ENCODE measurements around the gene NCAM2.

The NCAM2 gene

DNA sequence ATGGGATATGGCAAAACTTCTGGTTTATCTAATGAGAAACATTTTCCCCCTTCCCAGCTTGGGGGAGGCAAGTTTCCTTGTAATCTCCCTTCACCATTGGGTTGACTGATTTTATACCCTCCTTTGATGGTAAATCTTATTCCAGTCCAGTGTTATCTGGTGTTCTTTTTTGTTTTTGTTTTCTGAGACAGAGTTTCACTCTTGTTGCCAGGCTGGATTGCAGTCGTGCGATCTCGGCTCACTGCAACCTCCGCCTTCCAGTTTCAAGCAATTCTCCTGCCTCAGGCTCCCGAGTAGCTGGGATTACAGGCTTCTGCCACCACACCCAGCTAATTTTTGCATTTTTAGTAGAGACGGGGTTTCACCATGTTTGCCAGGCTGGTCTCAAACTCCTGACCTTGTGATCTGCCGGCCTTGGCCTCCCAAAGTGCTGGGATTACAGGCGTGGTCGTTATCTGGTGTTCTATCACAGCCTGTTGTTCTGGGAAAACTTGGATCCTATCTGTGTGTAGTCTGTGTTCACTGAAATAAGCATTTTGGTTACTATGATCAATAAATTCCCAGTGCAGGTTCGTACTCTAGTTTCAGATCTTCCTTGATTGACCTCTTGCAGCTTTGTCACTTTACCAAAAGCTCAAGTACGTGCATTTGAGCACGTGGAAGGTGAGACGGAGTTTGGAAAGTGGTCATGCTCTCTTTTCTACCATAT is 281.1 kb downstream of the NCAM2 start:
- H3K9ac ChIP-seq (ENCODE audit: low read length) = no peak overlapping the region
- H3K27me3 ChIP-seq (replicated peaks; ENCODE audit: control insufficient read depth, insufficient read depth, low read length) = no peaks in the 10 kb centered on the region
- no peaks in the 10 kb centered on the region for H3K4me1 ChIP-seq (ENCODE audit: control insufficient read depth, insufficient read depth, low read length)
- no peak for DNase-seq (ENCODE audit: low read depth)
- no peak overlapping the region for H3K4me3 ChIP-seq (ENCODE audit: low read length)
- no peaks in the 10 kb centered on the region for H3K36me3 ChIP-seq (ENCODE audit: control insufficient read depth, insufficient read depth, low read length, severe bottlenecking)
- H3K9me3 ChIP-seq (ENCODE audit: control insufficient read depth, low read length) = no peaks in the 10 kb centered on the region

DNA sequence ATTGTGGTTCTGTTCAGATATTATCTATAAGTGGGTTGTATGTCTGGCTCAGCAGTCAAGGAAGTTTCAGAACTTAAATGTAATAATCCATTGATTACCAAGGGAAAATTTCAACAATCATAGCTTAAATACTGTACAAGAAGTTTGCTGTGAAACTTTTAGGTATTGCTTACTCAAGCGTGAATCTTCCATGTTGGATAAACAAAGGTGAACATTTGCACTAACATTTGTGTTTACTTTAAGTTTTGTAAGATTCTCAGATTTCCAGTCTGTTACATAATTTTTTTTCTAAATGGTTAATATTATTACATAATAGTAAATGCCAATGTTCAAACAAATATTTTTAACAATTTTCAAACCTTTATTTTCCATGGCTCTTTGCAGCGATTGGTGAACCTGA is 285.6 kb downstream of the NCAM2 start:
- Histone ChIP-seq H3K27me3 (replicated peaks; ENCODE audit: control insufficient read depth, insufficient read depth, low read length) (no peaks in the 10 kb centered on the region), H3K4me1 (ENCODE audit: control insufficient read depth, insufficient read depth, low read length) (peaks cover 4% of the 10 kb centered on the region), H3K36me3 (ENCODE audit: control insufficient read depth, insufficient read depth, low read length, severe bottlenecking) (no peaks in the 10 kb centered on the region), H3K4me3 (ENCODE audit: low read length) (no peak overlapping the region), H3K9ac (ENCODE audit: low read length) (no peak overlapping the region), H3K9me3 (ENCODE audit: control insufficient read depth, low read length) (no peaks in the 10 kb centered on the region)
- no peak for DNase-seq (ENCODE audit: low read depth)

DNA sequence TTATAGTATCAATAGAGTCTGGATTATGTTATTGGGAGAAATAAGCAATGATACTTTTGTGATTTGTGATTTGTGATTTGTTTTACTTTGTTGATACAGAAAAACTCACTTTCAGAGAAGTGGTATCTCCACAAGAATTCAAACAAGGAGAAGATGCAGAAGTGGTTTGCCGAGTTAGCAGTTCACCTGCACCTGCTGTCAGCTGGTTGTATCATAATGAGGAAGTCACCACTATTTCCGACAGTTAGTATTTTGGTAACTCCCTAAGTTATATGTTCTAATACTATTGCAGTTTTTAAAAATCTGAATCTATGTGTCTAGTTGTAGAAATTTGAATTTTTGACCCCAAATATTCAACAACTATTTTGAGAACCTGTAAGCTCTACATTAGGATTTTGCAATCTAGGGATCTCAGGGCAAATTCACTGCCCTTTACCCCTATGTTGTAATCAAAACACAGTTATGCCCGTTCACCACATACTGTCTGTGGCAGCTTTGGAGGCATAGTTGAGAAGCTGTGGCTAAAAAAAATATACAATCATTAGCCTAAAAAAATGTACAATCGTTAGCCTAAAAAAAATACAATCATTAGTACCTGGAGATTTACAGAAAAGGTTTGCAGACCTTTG is 288.1 kb downstream of the NCAM2 start:
- no peaks in the 10 kb centered on the region for H3K9me3 ChIP-seq (ENCODE audit: control insufficient read depth, low read length)
- no peak overlapping the region for H3K9ac ChIP-seq (ENCODE audit: low read length)

DNA sequence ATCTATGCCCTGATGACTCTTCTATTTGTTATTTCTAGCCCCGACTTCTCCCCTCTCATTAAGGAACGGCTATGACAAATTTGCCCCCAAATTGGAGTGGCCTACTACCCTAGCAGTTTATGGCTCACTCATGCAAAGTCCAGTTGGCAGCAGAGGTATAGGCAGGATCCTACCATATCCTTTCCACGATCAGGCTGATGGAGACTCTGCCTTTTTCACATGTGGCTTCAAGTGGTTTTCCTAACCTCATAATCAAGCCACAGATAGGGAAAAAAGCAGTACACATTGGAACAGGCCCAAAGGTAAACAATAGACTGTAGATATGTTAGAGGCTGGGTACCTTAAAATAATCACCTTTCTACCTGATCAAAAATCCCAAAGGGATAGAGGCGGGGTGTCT is 292.5 kb downstream of the NCAM2 start:
- no peak overlapping the region for H3K4me3 ChIP-seq (ENCODE audit: low read length)
- no peak for DNase-seq (ENCODE audit: low read depth)
- peaks cover 4% of the 10 kb centered on the region for H3K4me1 ChIP-seq (ENCODE audit: control insufficient read depth, insufficient read depth, low read length)
- H3K9ac ChIP-seq (ENCODE audit: low read length) = no peak overlapping the region
- H3K27me3 ChIP-seq (replicated peaks; ENCODE audit: control insufficient read depth, insufficient read depth, low read length) = no peaks in the 10 kb centered on the region
- H3K36me3 ChIP-seq (ENCODE audit: control insufficient read depth, insufficient read depth, low read length, severe bottlenecking) = no peaks in the 10 kb centered on the region
- H3K9me3 ChIP-seq (ENCODE audit: control insufficient read depth, low read length) = no peaks in the 10 kb centered on the region

More for the DNA sequence above, 288.1 kb downstream of the NCAM2 start:
- Histone ChIP-seq H3K36me3 (ENCODE audit: control insufficient read depth, insufficient read depth, low read length, severe bottlenecking) (no peaks in the 10 kb centered on the region), H3K4me3 (ENCODE audit: low read length) (no peak overlapping the region), H3K4me1 (ENCODE audit: control insufficient read depth, insufficient read depth, low read length) (peaks cover 4% of the 10 kb centered on the region), H3K27me3 (replicated peaks; ENCODE audit: control insufficient read depth, insufficient read depth, low read length) (no peaks in the 10 kb centered on the region)
- no peak for DNase-seq (ENCODE audit: low read depth)

DNA sequence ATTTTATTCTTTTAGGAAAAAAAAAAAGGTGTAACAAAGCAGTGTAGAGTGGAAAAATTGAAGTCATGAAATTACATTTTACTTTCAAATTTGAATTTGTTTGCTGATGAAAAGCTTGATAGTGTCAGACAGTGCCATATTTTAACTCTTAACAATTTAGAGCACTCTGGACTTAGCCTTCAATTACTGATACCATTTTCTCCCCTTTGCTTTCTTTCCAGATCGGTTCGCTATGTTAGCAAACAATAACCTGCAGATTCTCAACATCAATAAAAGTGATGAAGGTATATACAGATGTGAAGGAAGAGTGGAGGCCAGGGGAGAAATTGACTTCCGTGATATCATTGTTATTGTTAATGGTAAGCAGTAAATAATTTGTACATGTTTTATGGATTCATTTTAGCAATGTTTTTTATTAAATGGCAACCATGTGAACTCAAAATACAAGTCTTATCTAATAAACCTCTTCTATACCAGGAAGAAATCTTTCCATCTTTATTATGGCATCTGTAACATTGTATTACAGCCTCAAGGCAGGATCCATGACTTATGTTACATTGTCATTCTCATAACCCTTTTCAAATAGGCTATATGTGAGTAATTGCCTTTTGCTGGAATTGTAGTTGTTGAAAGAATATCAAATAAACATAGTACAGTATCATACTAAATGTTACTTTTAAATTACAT is 293.8 kb downstream of the NCAM2 start:
- Histone ChIP-seq H3K4me1 (ENCODE audit: control insufficient read depth, insufficient read depth, low read length) (no peaks in the 10 kb centered on the region), H3K4me3 (ENCODE audit: low read length) (no peak overlapping the region), H3K9ac (ENCODE audit: low read length) (no peak overlapping the region), H3K36me3 (ENCODE audit: control insufficient read depth, insufficient read depth, low read length, severe bottlenecking) (no peaks in the 10 kb centered on the region), H3K9me3 (ENCODE audit: control insufficient read depth, low read length) (no peaks in the 10 kb centered on the region), H3K27me3 (replicated peaks; ENCODE audit: control insufficient read depth, insufficient read depth, low read length) (no peaks in the 10 kb centered on the region)
- no peak for DNase-seq (ENCODE audit: low read depth)

DNA sequence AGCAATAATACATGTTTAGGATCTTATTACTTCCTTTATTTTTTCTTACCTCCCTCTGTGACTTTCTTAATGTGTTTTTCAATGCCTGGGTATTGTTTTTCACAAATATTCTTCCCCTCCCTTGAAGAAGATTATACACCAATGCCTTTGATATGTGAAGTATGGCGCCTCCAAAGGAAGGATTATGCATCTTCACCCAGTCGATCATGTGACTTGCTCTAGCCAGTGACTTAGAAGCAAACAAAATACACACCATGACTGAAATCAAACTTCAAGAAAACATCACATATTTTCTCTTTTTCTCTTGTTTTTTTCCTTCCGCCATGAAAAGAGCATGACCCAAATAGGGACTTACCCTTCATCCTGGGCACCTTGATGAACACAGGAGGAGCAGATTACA is 297.1 kb downstream of the NCAM2 start:
- Histone ChIP-seq H3K4me1 (ENCODE audit: control insufficient read depth, insufficient read depth, low read length) (no peaks in the 10 kb centered on the region), H3K9me3 (ENCODE audit: control insufficient read depth, low read length) (no peaks in the 10 kb centered on the region), H3K4me3 (ENCODE audit: low read length) (no peak overlapping the region), H3K27me3 (replicated peaks; ENCODE audit: control insufficient read depth, insufficient read depth, low read length) (no peaks in the 10 kb centered on the region), H3K9ac (ENCODE audit: low read length) (no peak overlapping the region), H3K36me3 (ENCODE audit: control insufficient read depth, insufficient read depth, low read length, severe bottlenecking) (no peaks in the 10 kb centered on the region)
- DNase-seq (ENCODE audit: low read depth) = no peak

DNA sequence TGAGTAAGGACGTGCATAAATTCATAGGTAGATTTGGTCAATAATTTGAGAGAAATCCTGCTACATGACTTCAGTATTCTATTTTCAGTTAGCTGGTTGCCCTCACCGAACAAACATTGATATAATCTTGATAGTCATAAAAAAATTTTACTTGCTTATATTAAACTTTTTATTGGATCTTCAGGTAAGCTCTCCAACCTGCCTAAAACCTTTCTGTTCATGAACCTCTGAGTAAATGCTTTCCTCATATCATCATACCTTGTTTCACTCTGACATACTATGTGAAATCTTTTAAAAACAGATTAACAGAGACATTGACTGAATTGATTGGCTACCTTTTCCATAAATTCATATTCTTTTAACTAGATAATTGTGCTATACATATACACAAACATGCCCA is 299.0 kb downstream of the NCAM2 start:
- Histone ChIP-seq H3K36me3 (ENCODE audit: control insufficient read depth, insufficient read depth, low read length, severe bottlenecking) (no peaks in the 10 kb centered on the region), H3K9me3 (ENCODE audit: control insufficient read depth, low read length) (no peaks in the 10 kb centered on the region), H3K4me3 (ENCODE audit: low read length) (no peak overlapping the region), H3K4me1 (ENCODE audit: control insufficient read depth, insufficient read depth, low read length) (no peaks in the 10 kb centered on the region), H3K9ac (ENCODE audit: low read length) (no peak overlapping the region), H3K27me3 (replicated peaks; ENCODE audit: control insufficient read depth, insufficient read depth, low read length) (no peaks in the 10 kb centered on the region)
- DNase-seq (ENCODE audit: low read depth) = no peak

DNA sequence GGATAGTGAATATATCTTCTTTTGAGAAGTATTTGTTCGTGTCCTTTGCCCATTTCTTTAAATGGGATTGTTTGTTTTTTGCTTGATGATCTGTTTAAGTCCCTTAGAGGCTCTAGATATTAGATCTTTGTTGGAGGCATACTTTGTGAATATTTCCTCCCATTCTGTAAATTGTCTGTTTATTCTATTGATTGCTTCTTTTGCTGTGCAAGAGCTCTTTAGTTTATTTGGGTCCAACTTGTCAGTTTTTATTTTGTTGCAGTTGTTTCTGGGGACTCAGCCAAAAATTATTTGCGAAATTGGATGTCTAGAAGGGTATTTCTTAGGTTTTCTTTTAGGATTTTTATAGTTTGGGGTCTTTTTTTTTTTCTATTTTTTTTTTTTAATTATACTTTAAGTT is 302.8 kb downstream of the NCAM2 start:
- Histone ChIP-seq H3K4me3 (ENCODE audit: low read length) (no peak overlapping the region), H3K27me3 (replicated peaks; ENCODE audit: control insufficient read depth, insufficient read depth, low read length) (no peaks in the 10 kb centered on the region)

DNA sequence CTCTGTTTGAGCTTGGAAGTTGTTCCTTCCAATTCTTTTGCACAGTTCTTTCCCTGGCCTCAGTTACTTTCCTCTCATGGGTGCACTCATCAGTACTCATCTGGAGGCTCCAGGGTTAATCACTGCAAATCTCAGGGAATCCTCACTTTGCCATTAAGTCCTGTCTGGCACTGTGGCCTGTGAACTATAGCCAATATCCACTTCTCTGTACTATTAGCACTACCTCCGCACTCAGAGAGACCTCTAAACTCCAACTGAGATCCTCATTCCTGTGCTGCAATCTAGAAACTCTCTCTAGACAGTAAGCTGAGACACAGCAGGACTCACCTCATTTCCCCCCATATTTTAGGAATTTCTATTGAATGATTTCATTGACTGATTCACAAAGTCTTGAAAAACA is 311.3 kb downstream of the NCAM2 start:
- Histone ChIP-seq H3K9ac (ENCODE audit: low read length) (no peak overlapping the region), H3K9me3 (ENCODE audit: control insufficient read depth, low read length) (no peaks in the 10 kb centered on the region), H3K4me1 (ENCODE audit: control insufficient read depth, insufficient read depth, low read length) (peaks cover 4% of the 10 kb centered on the region), H3K27me3 (replicated peaks; ENCODE audit: control insufficient read depth, insufficient read depth, low read length) (no peaks in the 10 kb centered on the region), H3K4me3 (ENCODE audit: low read length) (no peak overlapping the region), H3K36me3 (ENCODE audit: control insufficient read depth, insufficient read depth, low read length, severe bottlenecking) (no peaks in the 10 kb centered on the region)
- DNase-seq (ENCODE audit: low read depth) = peak; percentile 2

More for the DNA sequence above, 302.8 kb downstream of the NCAM2 start:
- Histone ChIP-seq H3K4me1 (ENCODE audit: control insufficient read depth, insufficient read depth, low read length) (no peaks in the 10 kb centered on the region), H3K9ac (ENCODE audit: low read length) (no peak overlapping the region), H3K9me3 (ENCODE audit: control insufficient read depth, low read length) (no peaks in the 10 kb centered on the region), H3K36me3 (ENCODE audit: control insufficient read depth, insufficient read depth, low read length, severe bottlenecking) (no peaks in the 10 kb centered on the region)
- DNase-seq (ENCODE audit: low read depth) = no peak

DNA sequence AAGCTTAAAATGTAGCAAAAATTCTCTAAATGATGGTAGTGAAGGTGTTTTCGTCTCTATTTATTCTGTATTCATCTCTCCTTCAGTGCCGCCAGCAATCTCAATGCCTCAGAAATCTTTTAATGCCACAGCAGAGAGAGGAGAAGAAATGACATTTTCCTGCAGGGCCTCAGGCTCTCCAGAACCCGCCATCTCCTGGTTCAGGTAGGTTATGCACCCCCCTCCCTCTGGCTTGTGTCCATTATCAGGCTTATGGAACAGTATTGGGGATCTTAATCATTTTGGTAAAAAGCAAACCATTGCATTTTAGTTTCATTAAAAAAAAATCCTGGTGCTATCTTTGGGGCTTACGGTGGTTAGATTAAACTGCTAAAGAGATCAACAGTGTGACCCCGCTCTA is 326.1 kb downstream of the NCAM2 start:
- Histone ChIP-seq H3K4me1 (ENCODE audit: control insufficient read depth, insufficient read depth, low read length) (no peaks in the 10 kb centered on the region), H3K27me3 (replicated peaks; ENCODE audit: control insufficient read depth, insufficient read depth, low read length) (no peaks in the 10 kb centered on the region), H3K4me3 (ENCODE audit: low read length) (no peak overlapping the region), H3K36me3 (ENCODE audit: control insufficient read depth, insufficient read depth, low read length, severe bottlenecking) (no peaks in the 10 kb centered on the region), H3K9me3 (ENCODE audit: control insufficient read depth, low read length) (no peaks in the 10 kb centered on the region), H3K9ac (ENCODE audit: low read length) (no peak overlapping the region)
- no peak for DNase-seq (ENCODE audit: low read depth)

DNA sequence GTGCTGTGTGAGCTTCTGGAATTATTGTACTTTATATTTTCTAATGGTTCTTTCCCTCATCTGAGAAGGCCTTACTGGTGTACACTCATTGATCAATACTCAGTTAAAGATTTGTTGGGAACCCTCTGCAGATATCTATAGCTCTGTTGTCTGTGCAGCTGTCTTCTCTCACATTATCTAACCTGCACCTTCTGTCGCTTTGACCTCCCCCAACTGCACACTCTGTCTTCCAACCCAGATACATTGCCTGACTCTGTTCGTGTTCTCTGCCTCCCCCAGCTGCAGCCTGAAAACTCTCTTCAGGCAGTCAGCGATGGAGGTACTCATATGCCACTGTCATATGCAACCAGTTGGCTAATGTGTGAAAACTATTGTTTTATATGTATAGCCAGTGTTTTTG is 334.3 kb downstream of the NCAM2 start:
- DNase-seq (ENCODE audit: low read depth) = no peak
- Histone ChIP-seq H3K36me3 (ENCODE audit: control insufficient read depth, insufficient read depth, low read length, severe bottlenecking) (no peaks in the 10 kb centered on the region), H3K9ac (ENCODE audit: low read length) (no peak overlapping the region), H3K9me3 (ENCODE audit: control insufficient read depth, low read length) (no peaks in the 10 kb centered on the region), H3K4me1 (ENCODE audit: control insufficient read depth, insufficient read depth, low read length) (no peaks in the 10 kb centered on the region), H3K4me3 (ENCODE audit: low read length) (no peak overlapping the region), H3K27me3 (replicated peaks; ENCODE audit: control insufficient read depth, insufficient read depth, low read length) (no peaks in the 10 kb centered on the region)
